HG03103 (cell line): Measurements from ENCODE around the gene LRRC2.
"Not testable (repeated sequence)": the region's sequence is repeated elsewhere in the genome, so short reads cannot be mapped to it uniquely, and the experiment has no call there.

Experiments
- ATAC-seq: cut with Tn5 transposase; IDR thresholded peaks from one replicate; pipeline ENCODE4 v1.9.1; 2021; ENCODE audit warnings: low read depth; ENCODE audit not compliant: unreplicated experiment

Gene LRRC2

DNA sequence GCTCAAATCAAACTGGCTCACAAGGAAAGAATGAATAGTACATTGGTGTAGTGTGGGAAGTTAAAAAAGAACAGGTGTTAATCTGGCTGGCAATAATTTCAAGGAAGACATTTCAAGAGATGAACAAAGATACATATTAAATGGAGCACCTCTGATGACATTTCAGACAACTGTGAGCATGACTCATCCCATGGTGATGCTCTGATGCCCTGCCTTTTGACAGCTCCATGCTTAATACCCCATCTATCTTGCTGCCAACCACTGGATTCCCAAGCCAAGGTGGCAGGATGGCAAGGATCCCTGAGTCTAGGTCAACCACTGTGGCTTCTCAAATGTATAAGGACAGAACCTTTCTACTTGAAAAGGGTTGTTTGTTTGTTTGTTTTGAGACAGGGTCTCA lies 29.3 kb downstream of the LRRC2 start:
- ATAC-seq, result no peak

DNA sequence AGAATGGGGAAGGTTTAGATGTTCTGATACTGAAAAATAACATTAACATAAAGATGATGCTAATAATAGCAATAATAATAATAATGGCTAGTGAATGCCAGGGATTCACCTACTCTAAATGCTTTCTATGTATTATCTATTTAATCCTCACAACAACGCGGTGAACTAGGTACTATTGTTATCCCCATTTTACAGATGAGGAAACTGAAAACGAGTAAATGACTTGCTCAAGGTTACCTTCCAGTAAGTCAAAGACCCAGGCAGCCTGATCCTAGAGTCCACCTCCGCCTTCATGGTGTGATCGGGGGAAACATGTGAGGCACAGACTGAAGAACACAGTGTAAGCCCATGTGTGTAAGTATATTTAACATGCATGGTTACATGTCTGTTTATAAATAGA lies 30.4 kb downstream of the LRRC2 start:
- ATAC-seq, result no peak

DNA sequence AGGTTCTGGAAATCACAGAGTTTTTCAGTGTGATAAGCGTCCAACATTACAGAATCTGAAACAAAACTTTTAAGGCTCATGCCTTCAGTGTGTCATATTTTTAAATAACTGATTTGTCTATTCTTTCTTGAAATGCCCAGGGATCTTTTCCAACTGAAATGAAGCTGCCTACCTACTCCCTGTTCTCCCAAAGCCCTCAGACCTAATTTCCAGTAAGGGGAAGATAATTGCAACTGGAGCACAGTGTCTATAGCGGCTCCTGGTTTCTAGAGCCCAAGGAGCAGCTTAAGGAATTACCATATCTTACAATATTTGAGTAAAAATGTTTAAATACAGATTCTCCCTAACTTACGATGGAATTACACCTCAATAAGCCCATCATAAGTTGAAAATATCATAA lies 33.0 kb downstream of the LRRC2 start:
- ATAC-seq, result no peak

DNA sequence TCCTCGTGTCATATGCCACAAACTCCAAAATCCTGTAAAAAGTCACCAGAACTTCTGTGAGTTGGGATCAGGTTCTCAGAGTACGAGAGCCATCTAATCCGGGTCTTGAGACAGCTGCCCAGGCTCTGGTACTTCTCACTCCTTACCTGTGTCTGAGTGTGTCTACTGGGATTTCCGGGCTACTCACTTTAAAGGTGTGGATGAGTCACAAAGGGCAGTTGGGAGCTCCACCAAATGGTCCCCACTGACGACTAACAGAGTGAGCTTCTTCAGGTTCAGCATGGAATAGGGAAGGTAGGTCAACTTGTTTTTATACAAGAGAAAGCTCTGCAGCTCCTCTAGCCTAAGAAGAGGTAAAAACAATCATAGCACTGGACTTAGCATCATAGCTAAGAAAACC lies 38.9 kb downstream of the LRRC2 start:
- ATAC-seq, result no peak

DNA sequence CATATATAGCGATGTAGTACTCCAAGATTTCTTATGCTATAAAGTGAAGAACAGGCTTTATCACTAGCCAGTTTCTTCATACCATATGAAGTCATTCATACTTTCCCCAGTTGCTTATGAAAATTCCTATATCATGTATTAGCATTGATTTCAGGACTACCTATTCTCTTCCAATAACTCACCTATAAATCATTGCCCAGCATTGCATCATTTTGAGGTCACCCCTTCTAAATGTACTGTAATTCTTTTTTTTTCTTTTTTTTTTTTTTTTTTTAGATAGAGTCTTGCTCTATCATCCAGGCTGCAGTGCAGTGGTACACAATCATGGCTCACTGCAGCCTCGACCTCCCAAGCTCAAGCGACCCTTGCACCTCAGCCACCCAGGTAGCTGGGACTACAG lies 41.3 kb downstream of the LRRC2 start:
- no peak for ATAC-seq

DNA sequence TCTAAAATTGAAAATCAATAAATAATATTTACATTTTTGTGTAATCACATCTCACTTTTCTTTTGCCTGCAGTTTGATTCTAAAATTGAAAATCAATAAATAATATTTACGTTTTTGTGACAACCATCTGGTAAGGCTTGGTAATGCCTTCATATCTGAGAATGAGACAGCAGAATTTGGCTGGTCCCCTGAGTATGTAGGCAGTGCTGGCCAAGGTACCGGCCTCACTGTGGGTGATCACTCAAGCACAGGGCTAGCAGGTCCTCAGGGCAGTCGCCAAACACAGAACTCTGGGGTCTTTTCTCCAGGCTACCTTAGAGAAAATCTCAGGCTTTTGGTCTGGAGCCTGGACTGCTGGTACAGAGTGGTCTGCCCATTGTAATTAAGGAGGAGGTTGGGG lies 42.1 kb downstream of the LRRC2 start:
- no peak for ATAC-seq

DNA sequence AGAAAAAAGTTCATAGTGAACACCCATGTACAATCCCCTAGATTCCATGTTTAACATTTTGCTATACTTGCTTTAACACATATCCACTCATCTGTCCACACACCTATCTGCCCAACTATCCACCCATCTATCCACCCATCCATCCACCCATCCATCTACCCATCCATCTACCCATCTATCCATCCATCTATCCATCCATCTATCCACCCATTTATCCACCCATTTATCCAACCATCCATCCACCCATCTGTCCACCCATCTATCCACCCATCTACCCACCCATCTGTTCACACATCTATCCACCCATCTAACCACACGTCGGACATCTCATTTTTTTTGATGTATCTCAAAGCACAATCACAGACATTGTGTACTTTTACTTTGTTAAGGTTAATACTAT lies 42.5 kb downstream of the LRRC2 start:
- ATAC-seq, result no peak

DNA sequence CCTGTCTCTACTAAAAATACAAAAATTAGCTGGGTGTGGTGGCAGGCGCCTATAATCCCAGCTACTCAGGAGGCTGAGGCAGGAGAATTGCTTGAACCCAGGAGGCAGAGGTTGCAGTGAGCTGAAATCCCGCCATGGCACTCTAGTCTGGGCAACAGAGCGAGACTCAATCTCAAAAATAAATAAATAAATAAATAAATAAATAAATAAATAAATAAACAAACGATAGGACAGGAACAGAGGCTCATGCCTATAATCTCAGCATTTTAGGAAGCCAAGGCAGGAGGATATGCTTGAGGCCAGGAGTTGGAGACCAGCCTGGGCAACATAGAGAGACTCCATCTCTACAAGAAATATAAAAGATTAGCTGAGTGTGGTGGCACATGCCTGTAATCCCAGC lies 43.9 kb downstream of the LRRC2 start:
- not testable (repeated sequence) for ATAC-seq

DNA sequence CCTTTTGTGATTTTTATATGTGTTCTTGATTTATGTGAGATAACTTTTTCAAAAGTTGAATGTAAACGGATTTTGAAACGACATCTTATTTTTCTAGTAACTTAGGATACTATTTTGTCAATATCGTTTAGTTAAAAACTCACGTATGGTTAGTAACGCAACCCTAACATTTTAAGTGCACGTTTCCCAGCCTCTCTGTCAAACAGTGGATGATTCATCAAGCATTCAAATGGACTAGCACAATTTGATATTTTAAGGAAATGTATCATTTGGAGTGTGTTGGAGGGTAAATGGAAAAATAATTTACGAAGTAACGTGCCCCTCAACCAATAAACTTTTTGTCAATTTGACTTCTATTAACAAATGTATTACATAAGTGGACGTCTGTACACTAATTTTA lies 45.0 kb downstream of the LRRC2 start:
- ATAC-seq, result no peak

DNA sequence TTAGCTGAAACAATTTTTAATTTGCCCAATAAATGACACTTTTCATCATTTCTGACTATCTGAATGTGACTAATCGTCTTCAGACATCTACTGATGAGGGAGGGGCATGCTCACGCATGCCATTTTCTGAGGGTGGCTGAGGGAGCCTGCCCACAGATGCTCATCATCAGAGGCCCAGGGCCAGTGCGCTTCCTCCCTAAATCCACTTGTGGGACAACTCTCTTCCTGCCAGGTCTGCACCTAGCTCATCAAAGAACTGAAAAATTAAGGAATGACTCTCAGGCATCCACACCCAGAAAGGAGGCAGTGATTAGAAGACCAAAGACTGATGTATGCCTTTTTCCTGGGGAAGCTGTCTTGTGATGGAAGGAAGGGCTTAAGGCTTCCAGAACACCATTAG lies 45.6 kb downstream of the LRRC2 start:
- no peak for ATAC-seq

DNA sequence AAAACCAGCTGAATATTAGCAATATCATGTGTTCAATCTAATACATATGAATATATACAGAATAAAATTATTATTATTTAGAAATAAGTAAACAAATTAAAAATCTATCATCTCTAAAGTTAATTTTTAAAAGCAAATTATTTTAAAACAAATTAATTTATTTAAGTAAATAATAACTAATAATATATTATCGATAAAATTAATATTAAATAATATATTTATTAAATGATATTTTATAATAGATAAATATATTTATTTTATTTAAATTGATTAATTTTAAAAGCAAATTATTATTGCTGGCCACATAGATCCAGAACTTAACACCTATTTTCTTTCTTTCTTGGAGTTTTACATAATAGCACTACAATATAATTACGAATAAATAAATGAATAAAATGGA lies 46.1 kb downstream of the LRRC2 start:
- no peak for ATAC-seq

DNA sequence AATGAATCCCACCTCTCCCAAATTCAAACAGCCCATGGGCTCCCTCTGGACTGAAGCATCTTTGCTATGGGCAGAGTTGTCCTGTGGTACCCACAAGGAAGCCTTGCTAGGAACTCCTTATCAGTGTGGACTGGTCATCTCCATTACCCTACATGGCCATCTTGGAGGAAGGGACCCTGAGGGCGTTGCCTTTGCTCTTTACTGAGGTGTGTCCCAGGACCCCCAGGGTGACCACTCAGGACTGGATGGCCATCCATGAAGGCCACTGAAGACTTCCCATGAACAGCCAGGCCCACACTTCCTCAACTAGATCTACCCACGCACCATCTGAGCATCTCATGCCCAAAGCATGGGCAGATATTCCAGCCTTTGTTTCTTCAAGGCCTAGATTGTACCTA lies 48.3 kb downstream of the LRRC2 start:
- ATAC-seq, result no peak

DNA sequence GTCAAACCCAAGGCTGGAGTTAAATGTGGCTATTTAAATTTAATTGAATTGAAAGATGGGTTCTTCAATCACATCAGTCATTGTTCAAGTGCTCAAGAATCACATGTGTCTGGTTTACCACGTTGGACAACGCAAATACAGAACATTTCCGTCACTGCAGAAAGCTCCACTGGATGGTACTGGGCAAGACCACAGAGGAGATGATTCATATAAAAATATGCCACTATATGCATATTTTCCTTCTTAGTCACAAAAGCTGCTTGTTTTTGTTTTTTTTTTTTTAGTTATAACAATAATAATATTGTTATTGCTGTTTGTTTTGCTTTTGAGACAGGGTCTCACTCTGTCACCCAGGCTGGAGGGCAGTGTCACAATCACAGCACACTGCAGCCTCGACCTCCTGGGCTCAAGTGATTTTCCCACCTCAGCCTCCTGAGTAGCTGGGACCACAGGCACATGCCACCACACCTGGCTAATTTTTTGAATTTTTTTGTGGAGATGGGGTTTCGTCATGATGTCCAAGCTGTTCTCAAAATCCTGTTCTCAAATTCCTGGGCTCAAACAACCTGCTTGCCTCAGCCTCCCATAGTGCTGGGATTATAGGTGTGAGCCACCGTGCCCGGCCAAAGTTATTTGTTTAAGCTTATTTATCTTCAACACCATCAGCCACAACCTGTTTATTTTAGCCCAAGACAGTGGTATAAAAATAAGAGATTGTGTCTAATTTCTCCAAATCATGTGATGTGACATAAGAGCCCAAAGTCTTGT lies 48.9 kb downstream of the LRRC2 start:
- ATAC-seq, result no peak

DNA sequence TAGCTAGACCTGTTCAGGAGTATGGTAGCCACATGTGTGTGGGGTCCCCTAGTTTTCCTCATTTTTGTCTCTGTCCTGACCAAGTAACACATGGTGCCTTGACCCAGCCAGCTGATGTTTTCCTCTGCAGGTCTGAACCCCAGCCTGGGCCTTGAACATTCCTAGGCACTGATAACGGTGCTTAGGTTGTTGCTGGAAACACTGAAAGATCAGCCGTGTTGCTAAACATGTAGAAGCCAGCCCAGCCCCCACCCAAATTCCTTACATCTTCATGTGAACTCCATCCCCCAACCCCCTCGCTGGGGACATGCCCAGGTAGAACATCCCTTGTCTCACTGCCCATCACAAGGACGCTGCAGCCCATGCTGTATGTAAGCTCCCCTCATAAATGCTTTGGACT lies 49.6 kb downstream of the LRRC2 start:
- no peak for ATAC-seq

DNA sequence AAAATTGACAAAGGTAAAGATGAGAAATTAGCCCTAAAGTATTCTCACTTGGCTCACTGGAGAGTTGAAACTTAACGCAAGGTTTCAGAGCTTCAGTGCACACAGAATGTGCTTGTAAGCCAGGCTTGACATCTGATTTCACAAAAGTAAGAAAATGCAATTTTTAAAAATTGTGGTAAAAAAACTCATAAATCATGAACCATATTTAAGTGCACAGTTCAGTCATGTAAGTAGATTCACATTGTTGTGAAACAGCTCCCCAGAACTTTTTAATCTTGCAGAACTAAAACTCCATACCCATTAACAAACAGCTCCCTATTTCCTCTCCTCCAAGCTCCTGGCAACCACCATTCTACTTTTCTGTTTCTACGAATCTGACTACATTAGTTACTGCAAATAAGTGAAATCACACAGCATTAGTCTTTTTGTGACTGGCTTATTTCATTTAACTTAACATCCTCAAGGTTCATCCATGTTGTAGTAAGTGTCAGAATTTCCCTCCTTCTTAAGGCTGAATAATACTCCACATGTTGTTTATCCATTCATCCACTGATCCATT lies 53.8 kb downstream of the LRRC2 start:
- ATAC-seq, result no peak

DNA sequence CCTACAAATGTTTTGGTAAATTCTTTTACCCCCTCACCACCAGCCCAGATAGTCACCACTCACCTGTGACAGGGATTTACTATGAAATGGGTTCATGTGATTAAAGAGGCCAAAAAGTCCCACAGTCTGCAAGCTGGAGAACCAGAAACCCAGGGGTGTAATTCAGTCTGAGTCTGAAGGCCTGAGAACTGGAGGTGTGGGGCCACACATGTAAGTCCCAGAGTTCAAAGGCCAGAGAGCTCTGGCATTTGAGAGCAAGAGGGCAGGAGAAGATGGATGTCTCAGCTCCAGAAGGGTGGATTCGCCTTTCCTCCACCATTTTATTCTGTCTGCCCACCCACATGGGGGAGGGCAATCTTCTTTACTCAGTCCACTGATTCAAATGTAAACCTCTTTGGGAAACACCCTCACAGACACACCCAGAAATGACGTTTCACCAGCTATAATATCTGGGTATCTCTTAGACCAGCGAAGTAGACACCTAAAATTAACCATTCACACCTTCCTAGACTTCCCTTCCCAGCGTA lies 56.4 kb downstream of the LRRC2 start:
- ATAC-seq, result no peak

DNA sequence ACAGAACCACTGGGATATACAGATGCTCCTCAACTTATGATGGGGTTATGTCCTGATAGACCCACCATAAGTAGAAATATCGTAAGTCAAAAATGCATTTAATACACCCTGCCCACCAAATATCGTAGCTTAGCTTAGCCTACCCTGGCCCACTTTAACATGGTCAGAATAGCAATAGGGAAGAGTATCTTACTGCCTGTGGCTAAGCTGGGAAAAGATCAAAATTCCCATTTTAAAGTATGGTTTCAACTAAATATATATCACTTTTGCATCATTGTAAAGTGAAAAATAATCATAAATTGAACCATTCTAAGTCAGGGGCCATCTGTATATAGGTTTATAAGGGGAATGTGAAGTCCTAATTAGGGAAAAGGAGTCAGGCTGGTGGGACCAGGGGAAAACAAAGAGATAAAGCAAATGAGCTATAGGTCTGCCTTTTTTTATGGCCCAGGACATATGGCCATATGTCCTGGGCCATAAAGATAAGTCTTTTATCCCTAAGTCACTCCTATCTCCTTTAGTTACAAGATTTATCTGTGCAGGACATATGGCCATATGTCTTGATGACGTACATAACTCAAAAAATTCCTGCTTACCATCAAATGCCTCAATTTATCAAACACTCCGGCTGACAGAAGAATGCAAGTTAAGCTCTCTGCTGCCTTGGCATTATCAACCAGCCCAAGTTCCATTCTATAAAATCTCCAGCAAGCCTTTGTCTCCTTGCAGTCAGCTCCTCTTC lies 57.1 kb downstream of the LRRC2 start:
- ATAC-seq, result no peak

DNA sequence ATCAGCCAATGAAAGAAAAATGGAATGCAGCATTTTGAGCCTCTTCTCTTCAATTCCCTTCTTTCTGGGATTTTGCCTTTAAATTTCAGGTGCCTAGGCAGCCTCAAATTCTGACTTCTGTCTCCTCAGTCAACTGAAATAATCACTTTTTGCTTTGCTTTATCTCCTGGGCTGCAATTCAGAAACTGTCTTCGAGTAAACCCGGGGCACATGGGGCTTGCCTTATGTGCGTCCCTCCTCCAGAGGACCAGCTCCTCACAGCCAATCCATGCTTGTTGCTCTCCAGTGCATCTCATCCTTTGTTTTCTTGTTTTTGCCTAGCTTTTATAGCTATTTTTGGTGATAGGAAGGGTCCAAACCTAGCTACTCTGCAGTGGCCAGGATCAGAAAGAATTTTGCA lies 59.6 kb downstream of the LRRC2 start:
- no peak for ATAC-seq

DNA sequence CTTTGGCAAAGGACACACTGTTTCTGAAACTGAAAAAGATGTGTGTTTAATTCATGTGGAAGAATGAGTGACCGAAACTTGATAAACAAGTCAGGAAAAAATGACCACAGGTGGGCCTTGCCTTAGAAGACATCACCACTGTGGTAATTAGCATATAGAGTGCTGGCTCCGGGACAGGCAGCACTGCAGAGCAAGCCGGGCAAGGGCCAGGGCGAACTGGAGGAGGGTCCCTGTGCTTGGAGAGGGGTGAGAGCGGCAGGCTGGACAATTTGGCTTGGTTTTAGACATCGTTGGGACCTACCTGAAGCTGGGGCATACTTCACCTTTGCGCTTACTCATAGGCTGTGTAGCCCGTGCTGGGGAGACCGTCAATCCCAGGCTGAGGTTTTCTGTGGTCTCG lies 60.1 kb downstream of the LRRC2 start:
- ATAC-seq, result no peak

DNA sequence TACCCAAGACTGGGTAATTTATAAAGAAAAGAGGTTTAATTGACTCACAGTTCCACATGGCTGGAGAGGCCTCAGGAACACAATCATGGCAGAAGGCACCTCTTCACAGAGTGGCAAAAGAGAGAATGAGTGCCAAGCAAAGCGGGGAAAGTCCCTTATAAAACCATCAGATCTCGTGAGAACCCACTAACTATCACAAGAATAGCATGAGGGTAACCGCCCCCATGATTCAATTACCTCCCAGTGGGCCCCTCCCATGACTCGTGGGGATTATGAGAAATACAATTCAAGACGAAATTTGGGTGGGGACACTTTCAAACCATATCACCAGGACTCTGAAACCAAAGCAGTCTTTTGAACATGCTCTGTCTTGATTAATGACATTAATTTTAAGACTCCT lies 61.3 kb downstream of the LRRC2 start:
- ATAC-seq, result no peak

DNA sequence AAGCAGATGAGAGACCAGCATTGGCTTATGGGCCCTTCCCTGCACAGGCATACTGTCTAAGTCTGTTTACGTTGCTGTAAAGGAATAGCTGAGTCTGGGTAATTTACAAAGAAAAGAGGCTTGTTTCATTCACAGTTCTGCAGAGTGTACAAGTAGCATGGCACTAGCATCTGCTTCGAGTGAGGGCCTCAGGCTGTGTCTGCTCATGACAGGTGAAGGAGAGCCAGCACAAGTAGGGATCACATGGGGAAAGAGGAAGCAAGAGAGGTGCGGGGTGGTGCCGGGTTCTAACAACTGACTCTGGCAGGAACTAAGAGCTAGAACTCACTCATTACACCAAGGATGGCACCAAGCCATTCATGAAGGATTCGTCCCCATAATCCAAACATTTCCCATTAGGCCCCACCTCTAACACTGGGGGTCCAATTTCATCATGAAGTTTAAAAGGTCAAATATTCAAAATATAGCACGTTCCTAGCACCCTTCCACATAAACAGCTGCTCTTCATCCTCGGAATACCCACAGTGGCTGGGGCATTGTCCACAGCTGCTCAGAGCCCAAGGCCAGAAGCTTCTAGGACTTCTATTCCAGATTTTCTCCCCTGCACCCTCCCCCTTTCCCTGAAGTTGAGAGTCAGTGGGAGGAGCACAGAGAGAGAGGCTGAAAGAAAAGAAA lies 62.8 kb downstream of the LRRC2 start:
- ATAC-seq, result no peak
